Endothelial cell of umbilical vein (primary cell): ENCODE results near the gene A3GALT2. TPM values are rescaled to one million over a fixed set of nuclear protein-coding genes. Genes with fewer than 3 reads are reported as not detected.

Experiments used
- BruUV-seq: library from RNA; stranded (reverse); fragments of 400-500 nt; replicated peaks from 2 replicates; lab custom pipeline; 2021; lab: Mats Ljungman, UMichigan
- CTCF ChIA-PET: fragments of 300-600, 350-600 bp; sonication (Branson Sonifier 250); formaldehyde crosslinking; loops from one replicate; lab custom pipeline; 2021; ENCODE audit warnings: antibody characterized with exemption, inconsistent platforms; lab: Charles Lee
- POLR2A ChIA-PET: fragments of 300-600, 350-600 bp; sonication (Branson Sonifier 250); formaldehyde crosslinking; loops from one replicate; lab custom pipeline; 2021; ENCODE audit warnings: antibody characterized with exemption, inconsistent platforms; lab: Charles Lee
- DNase-seq: peaks from one replicate; pipeline ENCODE4 v3.0.0-alpha.2; 2011; ENCODE audit warnings: low read depth, low spot score
- FAIRE-seq: peaks from 2 replicates; lab custom pipeline; 2011; peaks lifted over from hg19 to GRCh38; lab: Jason Lieb, UNC
- H2AFZ ChIP-seq: 2 replicates; pipeline ENCODE4 v1.6.0; 2012; ENCODE audit warnings: low read depth, low read length, control low read depth, inconsistent platforms
- H3K27ac ChIP-seq: 2 replicates; pipeline ENCODE4 v1.5.1; 2011; ENCODE audit warnings: low read depth, mild to moderate bottlenecking, control low read depth, low read length, moderate library complexity; ENCODE audit not compliant: insufficient read depth
- H3K27me3 ChIP-seq, 2 experiments: 2 replicates each; pipeline versions ENCODE4 v1.6.0 to v1.6.1; 2011; ENCODE audit warnings: low read length in 2 of 2, mixed read lengths in 1 of 2; ENCODE audit not compliant: control insufficient read depth in 2 of 2, insufficient read depth in 2 of 2
- H3K36me3 ChIP-seq, 2 experiments: 2 replicates in 1 of 2; 3 replicates in 1 of 2; pipeline ENCODE4 v1.5.1; 2011; ENCODE audit warnings: low read length in 2 of 2, mild to moderate bottlenecking in 1 of 2, moderate library complexity in 1 of 2; ENCODE audit not compliant: control insufficient read depth in 2 of 2, insufficient read depth in 2 of 2; ENCODE audit errors: extremely low read depth in 1 of 2
- H3K4me1 ChIP-seq: 3 replicates; pipeline ENCODE4 v1.5.1; 2011; ENCODE audit warnings: mild to moderate bottlenecking, low read length; ENCODE audit not compliant: control insufficient read depth, insufficient read depth; ENCODE audit errors: extremely low read depth
- H3K4me2 ChIP-seq: 2 replicates; pipeline ENCODE4 v1.6.1; 2011; ENCODE audit warnings: low read length, control low read depth, mixed read lengths; ENCODE audit not compliant: insufficient read depth
- H3K4me3 ChIP-seq, 3 experiments: fragments of 200-600 bp in 1 of 3; sonication (generic), shearing (Covaris generic) in 1 of 3; replicated peaks in 1 of 3; 2 replicates each; pipeline ENCODE4 v1.5.1; 2011 to 2016; ENCODE audit warnings: control low read depth in 3 of 3, low read length in 3 of 3, mild to moderate bottlenecking in 2 of 3, inconsistent platforms in 1 of 3, low read depth in 1 of 3, moderate library complexity in 1 of 3; ENCODE audit not compliant: insufficient read depth in 1 of 3
- H3K79me2 ChIP-seq: 2 replicates; pipeline ENCODE4 v1.6.0; 2012; ENCODE audit warnings: low read length, inconsistent platforms; ENCODE audit not compliant: control insufficient read depth, insufficient read depth
- H3K9ac ChIP-seq: replicated peaks from 2 replicates; pipeline ENCODE3; 2011; ENCODE audit warnings: low read length, control low read depth; ENCODE audit not compliant: insufficient read depth; ENCODE audit errors: extremely low read depth
- H3K9me1 ChIP-seq: replicated peaks from 3 replicates; pipeline ENCODE4 v1.6.0; 2011; ENCODE audit warnings: mild to moderate bottlenecking, low read length; ENCODE audit not compliant: control insufficient read depth, insufficient read depth; ENCODE audit errors: extremely low read depth
- H3K9me3 ChIP-seq: replicated peaks from 2 replicates; pipeline ENCODE4 v1.5.1; 2012; ENCODE audit warnings: low read length, inconsistent platforms; ENCODE audit not compliant: control insufficient read depth, insufficient read depth
- H4K20me1 ChIP-seq: replicated peaks from 2 replicates; pipeline ENCODE3; 2011; ENCODE audit warnings: mild to moderate bottlenecking, low read length; ENCODE audit not compliant: control insufficient read depth, insufficient read depth; ENCODE audit errors: extremely low read depth
- EZH2 ChIP-seq: IDR thresholded peaks from 2 replicates; pipeline ENCODE4 v1.6.1; 2012; ENCODE audit warnings: borderline replicate concordance, low read depth, mild to moderate bottlenecking, moderate library complexity, low read length, inconsistent platforms; ENCODE audit not compliant: severe bottlenecking
- FOS ChIP-seq: IDR thresholded peaks from 2 replicates; pipeline ENCODE4 v1.6.1; 2011; ENCODE audit warnings: mild to moderate bottlenecking, low read length, moderate library complexity, borderline replicate concordance; ENCODE audit not compliant: insufficient read depth
- GATA2 ChIP-seq: IDR thresholded peaks from 2 replicates; pipeline ENCODE4 v1.7.0; 2011; ENCODE audit warnings: low read depth, mild to moderate bottlenecking, moderate library complexity, mixed read lengths, low read length; ENCODE audit not compliant: insufficient read length, insufficient read depth
- JUN ChIP-seq: IDR thresholded peaks from 2 replicates; pipeline ENCODE4 v1.6.1; 2011; ENCODE audit warnings: borderline replicate concordance, low read depth; ENCODE audit not compliant: insufficient read length, insufficient read depth
- MYC ChIP-seq: IDR thresholded peaks from one replicate; pipeline ENCODE4 v1.6.1; 2011; ENCODE audit warnings: mild to moderate bottlenecking, low read depth, low read length
- POLR2A ChIP-seq: IDR thresholded peaks from 2 replicates; pipeline ENCODE4 v1.6.1; 2012; ENCODE audit warnings: low read depth, mild to moderate bottlenecking, control low read depth, low read length
- POLR2AphosphoS5 ChIP-seq: IDR thresholded peaks from 2 replicates; pipeline ENCODE4 v1.6.1; 2012; ENCODE audit warnings: low read depth, mild to moderate bottlenecking, control low read depth, low read length, moderate library complexity; ENCODE audit not compliant: insufficient read depth
- dilution Hi-C: fragments of 300-500 bp; cut with MboI; formaldehyde crosslinking; loops from one replicate; pipeline ENCODE4 v1.15.0; 2019; ENCODE audit warnings: low sequenced_read_pairs; ENCODE audit not compliant: extremely low pct_ligation_motif_present
- intact Hi-C: fragments of 100-400 bp; cut with micrococcal nuclease; formaldehyde crosslinking; loops from one replicate; pipeline ENCODE4 v1.10.0; 2022
- polyA plus RNA-seq, 4 experiments: library from polyadenylated mRNA; depleted of rRNA in 3 of 4; stranded (reverse) in 3 of 4; unstranded in 1 of 4; fragments of >200 nt; gene quantifications; 2 replicates each; pipeline versions ENCODE4 v1.2.1 to v1.2.3, GENCODE V29; 2011 to 2012; ENCODE audit warnings: missing spikeins in 1 of 4
- total RNA-seq: library from RNA; stranded (reverse); gene quantifications from 2 replicates; pipeline ENCODE4 v1.2.3, GENCODE V29; 2021
- TF ChIP-seq, protein P1 (sequence below): IDR thresholded peaks from 2 replicates; pipeline ENCODE4 v1.6.1; 2011; ENCODE audit not compliant: insufficient read depth, insufficient read length
- TF ChIP-seq, protein P2 (sequence below), 2 donors: IDR thresholded peaks; 1 replicate in 1 of 2; 2 replicates in 1 of 2; pipeline ENCODE4 v1.5.1; 2011; ENCODE audit warnings: low read length in 2 of 2, mild to moderate bottlenecking in 2 of 2, moderate library complexity in 2 of 2, control low read depth in 1 of 2, inconsistent platforms in 1 of 2, low read depth in 1 of 2; ENCODE audit not compliant: insufficient read depth in 1 of 2; ENCODE audit errors: extremely low read depth in 1 of 2

A3GALT2 gene
- total and polyA plus RNA-seq, 2 donors (not counting 3 experiments of a cell fraction or from before 2014, with no cell fraction given), result not detected

DNA sequence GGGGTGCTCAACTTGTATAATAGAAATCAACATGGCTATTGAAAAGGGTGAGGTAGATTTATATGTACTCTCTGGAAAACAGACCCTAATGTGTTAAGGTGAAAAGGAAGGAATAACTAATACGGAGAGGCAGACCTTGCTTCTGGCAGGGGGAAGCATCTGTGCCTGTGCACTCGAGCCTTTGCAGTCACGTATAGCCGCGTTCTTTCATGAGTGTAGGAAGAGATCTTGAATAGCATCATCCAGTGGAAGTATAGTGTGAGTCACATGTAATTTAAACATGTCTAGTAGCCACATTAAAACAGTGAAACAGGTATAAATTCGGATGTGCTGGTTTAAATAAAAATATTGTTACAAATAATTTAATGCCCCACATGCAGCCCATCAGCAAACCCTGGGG, 3.0 kb downstream of the A3GALT2 start:
- dilution Hi-C loops, result no loop called here
- Histone ChIP-seq H3K36me3 (peaks cover 2 to 4% of the 10 kb centered on the region in 2 experiments), H3K27ac (no peak overlapping the region), H3K9ac (no peak overlapping the region), H3K9me3 (no peaks in the 10 kb centered on the region), H3K4me2 (no peak overlapping the region), H3K9me1 (no peaks in the 10 kb centered on the region), H3K4me3 (no peak overlapping the region), H3K27me3 (no peaks in the 10 kb centered on the region), H3K79me2 (no peaks in the 10 kb centered on the region), H2AFZ (no peak overlapping the region), H4K20me1 (no peaks in the 10 kb centered on the region), H3K4me1 (no peaks in the 10 kb centered on the region)
- TF ChIP-seq GATA2, result no peak
- no peak for TF ChIP-seq JUN
- no TSS peak for BruUV-seq
- DNase-seq, result no peak
- CTCF ChIA-PET, result no interaction called here
- intact Hi-C loops, result no loop called here
- POLR2A ChIA-PET, result no interaction called here
- FAIRE-seq, result no peak

GRCh38 chr1:33317354-33317753, 3.5 kb downstream of the A3GALT2 start:
- Histone ChIP-seq H3K27ac (no peak overlapping the region), H4K20me1 (no peaks in the 10 kb centered on the region), H3K9me1 (no peaks in the 10 kb centered on the region), H3K27me3 (no peaks in the 10 kb centered on the region), H3K9me3 (no peaks in the 10 kb centered on the region), H3K9ac (no peak overlapping the region), H3K4me3 (no peak overlapping the region), H3K79me2 (no peaks in the 10 kb centered on the region), H2AFZ (no peak overlapping the region), H3K4me1 (no peaks in the 10 kb centered on the region), H3K4me2 (no peak overlapping the region), H3K36me3 (no peaks in the 10 kb centered on the region)
- DNase-seq (no peak), FAIRE-seq (no peak)
- no TSS peak for BruUV-seq
- CTCF ChIA-PET, result interaction anchor here (1.2 kb wide), 1 partner anchor 22 kb away, joined by 4 read pairs; no protein-coding TSS in a partner anchor
- no peak for TF ChIP-seq POLR2A
- no peak for TF ChIP-seq POLR2AphosphoS5
- TF ChIP-seq EZH2, result no peak
- TF ChIP-seq, protein P1, sequence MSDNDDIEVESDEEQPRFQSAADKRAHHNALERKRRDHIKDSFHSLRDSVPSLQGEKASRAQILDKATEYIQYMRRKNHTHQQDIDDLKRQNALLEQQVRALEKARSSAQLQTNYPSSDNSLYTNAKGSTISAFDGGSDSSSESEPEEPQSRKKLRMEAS, result no peak
- TF ChIP-seq MYC, result no peak
- TF ChIP-seq GATA2, result no peak
- TF ChIP-seq FOS, result no peak
- TF ChIP-seq JUN, result no peak
- TF ChIP-seq, protein P2, sequence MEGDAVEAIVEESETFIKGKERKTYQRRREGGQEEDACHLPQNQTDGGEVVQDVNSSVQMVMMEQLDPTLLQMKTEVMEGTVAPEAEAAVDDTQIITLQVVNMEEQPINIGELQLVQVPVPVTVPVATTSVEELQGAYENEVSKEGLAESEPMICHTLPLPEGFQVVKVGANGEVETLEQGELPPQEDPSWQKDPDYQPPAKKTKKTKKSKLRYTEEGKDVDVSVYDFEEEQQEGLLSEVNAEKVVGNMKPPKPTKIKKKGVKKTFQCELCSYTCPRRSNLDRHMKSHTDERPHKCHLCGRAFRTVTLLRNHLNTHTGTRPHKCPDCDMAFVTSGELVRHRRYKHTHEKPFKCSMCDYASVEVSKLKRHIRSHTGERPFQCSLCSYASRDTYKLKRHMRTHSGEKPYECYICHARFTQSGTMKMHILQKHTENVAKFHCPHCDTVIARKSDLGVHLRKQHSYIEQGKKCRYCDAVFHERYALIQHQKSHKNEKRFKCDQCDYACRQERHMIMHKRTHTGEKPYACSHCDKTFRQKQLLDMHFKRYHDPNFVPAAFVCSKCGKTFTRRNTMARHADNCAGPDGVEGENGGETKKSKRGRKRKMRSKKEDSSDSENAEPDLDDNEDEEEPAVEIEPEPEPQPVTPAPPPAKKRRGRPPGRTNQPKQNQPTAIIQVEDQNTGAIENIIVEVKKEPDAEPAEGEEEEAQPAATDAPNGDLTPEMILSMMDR (IDR thresholded peaks at IDR 0.05; ENCODE audit: extremely low read depth in 1 of 2, insufficient read depth in 1 of 2, low read depth in 1 of 2, low read length in 2 of 2), result no peak
- intact Hi-C loops, result no loop called here
- POLR2A ChIA-PET, result no interaction called here
- dilution Hi-C loops, result no loop called here
